ENCODE results near the gene TOB1.

The TOB1 gene

GRCh38 chr17:50839591-50840310 lies 26.4 kb downstream of the TOB1 start:
- H3K9me3 ChIP-seq (ENCODE audit: control insufficient read depth in 1 of 2, low read length in 2 of 2): no peaks in the 10 kb centered on the region
- no peaks in the 10 kb centered on the region for H3K27me3 ChIP-seq (ENCODE audit: control insufficient read depth in 1 of 2, insufficient read depth in 2 of 2, low read length in 2 of 2)
- H3K36me3 ChIP-seq (ENCODE audit: control insufficient read depth in 1 of 2, insufficient read depth in 2 of 2, low read length in 2 of 2): no peaks in the 10 kb centered on the region
- peaks cover 0 to 4% of the 10 kb centered on the region in 2 donors for H3K4me1 ChIP-seq (ENCODE audit: control insufficient read depth in 1 of 2, insufficient read depth in 2 of 2, low read length in 2 of 2)
- no peak overlapping the region for H3K4me3 ChIP-seq (ENCODE audit: low read depth in 1 of 2, low read length in 2 of 2)
- H3K9ac ChIP-seq (ENCODE audit: low read depth in 1 of 2, low read length in 2 of 2): no peak overlapping the region
- H3K27ac ChIP-seq (ENCODE audit: low read depth, low read length): no peak overlapping the region

DNA sequence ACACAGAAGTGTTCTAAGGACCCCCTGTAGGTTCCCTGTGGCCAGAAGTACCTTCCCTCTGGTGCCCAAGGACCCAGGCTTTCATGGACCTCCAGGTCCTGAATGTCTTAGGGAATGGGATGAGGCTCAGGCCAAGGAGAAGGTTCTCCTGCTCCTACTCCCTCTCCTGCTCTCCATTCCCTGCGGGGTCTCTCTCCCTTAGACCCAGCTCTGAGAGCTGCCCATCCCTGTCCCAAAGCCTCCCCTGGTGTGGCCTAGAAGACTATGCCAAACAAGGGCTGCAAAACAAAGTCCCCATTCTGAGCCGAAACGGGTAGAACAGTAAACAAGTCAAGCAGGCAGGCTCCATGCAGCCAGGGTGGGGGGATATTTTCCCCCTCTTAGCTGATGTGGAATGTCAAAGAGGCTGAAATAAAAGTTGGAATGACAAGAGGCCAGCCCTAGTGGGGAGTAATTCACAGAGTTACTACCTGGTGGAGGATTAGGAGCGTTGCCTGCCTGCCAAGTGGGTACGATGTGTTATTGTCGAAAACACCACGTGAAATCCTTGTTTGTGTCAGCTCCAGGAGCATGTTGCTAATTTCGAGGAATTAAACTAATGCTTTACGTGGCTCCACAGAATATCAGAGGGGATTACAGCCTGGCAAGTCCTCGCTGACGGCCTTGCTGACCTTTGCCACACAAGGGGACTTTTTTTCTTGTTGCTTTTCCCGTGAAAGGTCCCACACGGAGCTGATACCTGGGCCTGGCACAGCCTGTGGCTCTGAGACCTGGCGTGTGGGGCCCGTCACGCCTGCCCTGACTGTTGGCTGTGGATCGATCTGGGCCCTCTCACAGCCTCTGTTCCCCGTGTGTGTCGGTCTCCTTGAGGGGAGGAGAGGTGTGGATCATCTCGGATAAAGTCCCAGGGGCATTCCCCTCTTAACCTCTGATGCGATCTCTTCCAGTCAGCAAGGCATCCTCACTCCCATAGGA lies 27.9 kb downstream of the TOB1 start:
- Histone ChIP-seq H3K4me3 (ENCODE audit: low read depth in 1 of 2, low read length in 2 of 2) (no peak overlapping the region), H3K9ac (ENCODE audit: low read depth in 1 of 2, low read length in 2 of 2) (no peak overlapping the region), H3K27ac (ENCODE audit: low read depth, low read length) (no peak overlapping the region), H3K36me3 (ENCODE audit: control insufficient read depth in 1 of 2, insufficient read depth in 2 of 2, low read length in 2 of 2) (no peaks in the 10 kb centered on the region), H3K4me1 (ENCODE audit: control insufficient read depth in 1 of 2, insufficient read depth in 2 of 2, low read length in 2 of 2) (peaks cover 0 to 4% of the 10 kb centered on the region in 2 donors), H3K27me3 (ENCODE audit: control insufficient read depth in 1 of 2, insufficient read depth in 2 of 2, low read length in 2 of 2) (peaks cover 0 to 8% of the 10 kb centered on the region in 2 donors), H3K9me3 (ENCODE audit: control insufficient read depth in 1 of 2, low read length in 2 of 2) (no peaks in the 10 kb centered on the region)

- peaks cover 0 to 4% of the 10 kb centered on the region in 2 donors for H3K4me1 ChIP-seq (ENCODE audit: control insufficient read depth in 1 of 2, insufficient read depth in 2 of 2, low read length in 2 of 2)
- no peak overlapping the region for H3K9ac ChIP-seq (ENCODE audit: low read depth in 1 of 2, low read length in 2 of 2)
- no peak overlapping the region for H3K27ac ChIP-seq (ENCODE audit: low read depth, low read length)
- H3K9me3 ChIP-seq (ENCODE audit: control insufficient read depth in 1 of 2, low read length in 2 of 2): no peaks in the 10 kb centered on the region
- no peaks in the 10 kb centered on the region for H3K36me3 ChIP-seq (ENCODE audit: control insufficient read depth in 1 of 2, insufficient read depth in 2 of 2, low read length in 2 of 2)
- peaks cover 0 to 8% of the 10 kb centered on the region in 2 donors for H3K27me3 ChIP-seq (ENCODE audit: control insufficient read depth in 1 of 2, insufficient read depth in 2 of 2, low read length in 2 of 2)
- H3K4me3 ChIP-seq (ENCODE audit: low read depth in 1 of 2, low read length in 2 of 2): no peak overlapping the region
Measured at GRCh38 chr17:50837286-50837979, 28.7 kb downstream of the TOB1 start.

- Histone ChIP-seq H3K27me3 (ENCODE audit: control insufficient read depth in 1 of 2, insufficient read depth in 2 of 2, low read length in 2 of 2) (peaks cover 0 to 8% of the 10 kb centered on the region in 2 donors), H3K36me3 (ENCODE audit: control insufficient read depth in 1 of 2, insufficient read depth in 2 of 2, low read length in 2 of 2) (no peaks in the 10 kb centered on the region), H3K27ac (ENCODE audit: low read depth, low read length) (no peak overlapping the region), H3K4me1 (ENCODE audit: control insufficient read depth in 1 of 2, insufficient read depth in 2 of 2, low read length in 2 of 2) (peaks cover 0 to 4% of the 10 kb centered on the region in 2 donors), H3K4me3 (ENCODE audit: low read depth in 1 of 2, low read length in 2 of 2) (no peak overlapping the region), H3K9me3 (ENCODE audit: control insufficient read depth in 1 of 2, low read length in 2 of 2) (no peaks in the 10 kb centered on the region), H3K9ac (ENCODE audit: low read depth in 1 of 2, low read length in 2 of 2) (no peak overlapping the region)
Measured at GRCh38 chr17:50836826-50837225, 29.3 kb downstream of the TOB1 start.

GRCh38 chr17:50835301-50836234 lies 30.6 kb downstream of the TOB1 start, which contains the start of gene WFIKKN2:
WFIKKN2 (plus strand) TSS chr17:50835586; CDS start chr17:50835938, 352 bp downstream.
- Histone ChIP-seq H3K36me3 (ENCODE audit: control insufficient read depth in 1 of 2, insufficient read depth in 2 of 2, low read length in 2 of 2) (no peaks in the 10 kb centered on the region), H3K4me3 (ENCODE audit: low read depth in 1 of 2, low read length in 2 of 2) (peak within 1 kb of the TSS; percentile 41 to 52), H3K27me3 (ENCODE audit: control insufficient read depth in 1 of 2, insufficient read depth in 2 of 2, low read length in 2 of 2) (peaks cover 0 to 8% of the 10 kb centered on the region in 2 donors), H3K9me3 (ENCODE audit: control insufficient read depth in 1 of 2, low read length in 2 of 2) (no peaks in the 10 kb centered on the region), H3K9ac (ENCODE audit: low read depth in 1 of 2, low read length in 2 of 2) (peak within 1 kb of the TSS in 1 of 2 donors; percentile 25), H3K4me1 (ENCODE audit: control insufficient read depth in 1 of 2, insufficient read depth in 2 of 2, low read length in 2 of 2) (peaks cover 0 to 4% of the 10 kb centered on the region in 2 donors), H3K27ac (ENCODE audit: low read depth, low read length) (no peak within 1 kb of the TSS)

DNA sequence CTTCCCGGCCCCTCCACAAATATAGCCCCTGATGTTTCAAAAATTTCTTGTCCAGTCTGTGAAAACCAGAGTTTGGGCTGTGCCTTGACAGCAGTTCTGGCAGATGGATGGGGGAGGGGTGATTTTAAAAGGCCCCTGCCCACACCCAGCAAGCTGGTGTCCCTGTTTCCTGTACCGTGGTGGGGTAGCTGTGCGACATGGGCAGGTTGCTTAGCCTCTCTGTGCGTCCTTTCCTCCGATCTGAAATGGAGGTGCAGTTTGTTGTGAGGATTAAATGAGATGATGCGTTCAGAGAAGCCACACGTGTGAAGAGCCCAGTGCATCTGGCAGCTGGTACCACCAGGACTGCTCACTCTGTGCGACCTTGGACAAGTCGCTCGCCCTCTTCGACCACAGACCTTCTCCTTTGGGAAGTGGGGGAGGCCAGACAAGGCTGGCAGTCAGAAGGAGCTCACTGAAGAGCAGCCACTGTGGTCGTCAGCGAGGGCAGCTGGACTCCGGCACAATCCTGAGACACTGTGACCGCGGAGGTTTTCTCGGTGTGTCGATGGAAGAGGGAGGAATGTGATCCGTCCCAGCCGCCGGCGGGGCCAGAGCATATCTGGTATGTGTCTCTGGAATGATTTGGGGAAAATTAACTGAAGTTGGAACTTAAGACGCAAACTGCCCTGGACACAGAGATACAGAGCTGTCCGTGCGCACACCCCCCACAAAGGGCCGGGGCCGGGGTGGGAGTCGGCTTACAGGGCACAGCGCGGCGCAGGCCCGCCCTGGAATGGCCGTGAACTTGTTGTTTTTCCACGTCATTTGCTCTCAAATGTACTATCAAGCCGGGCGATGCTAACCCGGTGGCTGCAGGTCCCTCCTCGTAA lies 31.5 kb downstream of the TOB1 start:
- Histone ChIP-seq H3K27ac (ENCODE audit: low read depth, low read length) (no peak overlapping the region), H3K36me3 (ENCODE audit: control insufficient read depth in 1 of 2, insufficient read depth in 2 of 2, low read length in 2 of 2) (no peaks in the 10 kb centered on the region), H3K4me1 (ENCODE audit: control insufficient read depth in 1 of 2, insufficient read depth in 2 of 2, low read length in 2 of 2) (peaks cover 0 to 6% of the 10 kb centered on the region in 2 donors), H3K9me3 (ENCODE audit: control insufficient read depth in 1 of 2, low read length in 2 of 2) (no peaks in the 10 kb centered on the region), H3K9ac (ENCODE audit: low read depth in 1 of 2, low read length in 2 of 2) (peak overlapping the region in 1 of 2 donors; percentile 25), H3K4me3 (ENCODE audit: low read depth in 1 of 2, low read length in 2 of 2) (peak overlapping the region; percentile 41 to 52), H3K27me3 (ENCODE audit: control insufficient read depth in 1 of 2, insufficient read depth in 2 of 2, low read length in 2 of 2) (peaks cover 0 to 8% of the 10 kb centered on the region in 2 donors)

- no peak overlapping the region for H3K4me3 ChIP-seq (ENCODE audit: low read depth in 1 of 2, low read length in 2 of 2)
- H3K9me3 ChIP-seq (ENCODE audit: control insufficient read depth in 1 of 2, low read length in 2 of 2): no peaks in the 10 kb centered on the region
- peaks cover 0 to 8% of the 10 kb centered on the region in 2 donors for H3K27me3 ChIP-seq (ENCODE audit: control insufficient read depth in 1 of 2, insufficient read depth in 2 of 2, low read length in 2 of 2)
- H3K4me1 ChIP-seq (ENCODE audit: control insufficient read depth in 1 of 2, insufficient read depth in 2 of 2, low read length in 2 of 2): peaks cover 0 to 9% of the 10 kb centered on the region in 2 donors
- no peak overlapping the region for H3K27ac ChIP-seq (ENCODE audit: low read depth, low read length)
- no peak overlapping the region for H3K9ac ChIP-seq (ENCODE audit: low read depth in 1 of 2, low read length in 2 of 2)
- H3K36me3 ChIP-seq (ENCODE audit: control insufficient read depth in 1 of 2, insufficient read depth in 2 of 2, low read length in 2 of 2): no peaks in the 10 kb centered on the region
Measured at GRCh38 chr17:50833510-50834428, 32.4 kb downstream of the TOB1 start.

GRCh38 chr17:50832864-50833381 lies 33.2 kb downstream of the TOB1 start:
- no peak overlapping the region for H3K9ac ChIP-seq (ENCODE audit: low read depth in 1 of 2, low read length in 2 of 2)
- H3K36me3 ChIP-seq (ENCODE audit: control insufficient read depth in 1 of 2, insufficient read depth in 2 of 2, low read length in 2 of 2): no peaks in the 10 kb centered on the region
- H3K27ac ChIP-seq (ENCODE audit: low read depth, low read length): no peak overlapping the region
- H3K4me3 ChIP-seq (ENCODE audit: low read depth in 1 of 2, low read length in 2 of 2): no peak overlapping the region
- peaks cover 0 to 9% of the 10 kb centered on the region in 2 donors for H3K4me1 ChIP-seq (ENCODE audit: control insufficient read depth in 1 of 2, insufficient read depth in 2 of 2, low read length in 2 of 2)
- H3K27me3 ChIP-seq (ENCODE audit: control insufficient read depth in 1 of 2, insufficient read depth in 2 of 2, low read length in 2 of 2): peaks cover 0 to 8% of the 10 kb centered on the region in 2 donors
- H3K9me3 ChIP-seq (ENCODE audit: control insufficient read depth in 1 of 2, low read length in 2 of 2): no peaks in the 10 kb centered on the region

Data from duodenal mucosa (tissue), 2 donors.